Endothelial cell (in vitro differentiated cells): ENCODE data around the gene TENM4. TPM values are rescaled to one million over a fixed set of nuclear protein-coding genes. Genes with fewer than 3 reads are reported as not detected.

Experiments used
- DNase-seq: peaks from one replicate; pipeline ENCODE4 v3.0.0; 2021; ENCODE audit warnings: low spot score
- H3K27ac Mint-ChIP-seq: one replicate; pipeline ENCODE4 v1.8.0; 2021; ENCODE audit warnings: mixed read lengths, inconsistent platforms; ENCODE audit not compliant: unreplicated experiment
- H3K27me3 Mint-ChIP-seq: one replicate; pipeline ENCODE4 v1.8.0; 2021; ENCODE audit warnings: mild to moderate bottlenecking, moderate library complexity, mixed read lengths, inconsistent platforms; ENCODE audit not compliant: unreplicated experiment
- H3K36me3 Mint-ChIP-seq: one replicate; pipeline ENCODE4 v1.8.0; 2021; ENCODE audit warnings: mild to moderate bottlenecking, low read depth, mixed read lengths, inconsistent platforms; ENCODE audit not compliant: unreplicated experiment
- H3K4me1 Mint-ChIP-seq: one replicate; pipeline ENCODE4 v1.8.0; 2021; ENCODE audit warnings: mild to moderate bottlenecking, mixed read lengths, inconsistent platforms; ENCODE audit not compliant: unreplicated experiment
- H3K4me3 Mint-ChIP-seq: one replicate; pipeline ENCODE4 v1.8.0; 2021; ENCODE audit warnings: mild to moderate bottlenecking, mixed read lengths, inconsistent platforms; ENCODE audit not compliant: unreplicated experiment
- H3K9me3 Mint-ChIP-seq: one replicate; pipeline ENCODE4 v1.8.0; 2021; ENCODE audit warnings: mixed read lengths, inconsistent platforms; ENCODE audit not compliant: unreplicated experiment
- total RNA-seq: library from RNA; stranded (reverse); fragmentation: NEBNext Ultra II Directional; extraction: Animal tissue kit (Norgen Biotek cat#: 25700); gene quantifications from one replicate; pipeline ENCODE4 v1.2.1, GENCODE V29; 2021; ENCODE audit not compliant: unreplicated experiment
- TF ChIP-seq, protein P1 (sequence below): fragments of 200-600 bp; sonication (generic); IDR thresholded peaks from one replicate; pipeline ENCODE4 v1.5.0; 2021; ENCODE audit warnings: antibody characterized with exemption; ENCODE audit not compliant: unreplicated experiment

The TENM4 gene
- total RNA-seq, 1 donor from 2014 or later = 1.8 TPM

DNA sequence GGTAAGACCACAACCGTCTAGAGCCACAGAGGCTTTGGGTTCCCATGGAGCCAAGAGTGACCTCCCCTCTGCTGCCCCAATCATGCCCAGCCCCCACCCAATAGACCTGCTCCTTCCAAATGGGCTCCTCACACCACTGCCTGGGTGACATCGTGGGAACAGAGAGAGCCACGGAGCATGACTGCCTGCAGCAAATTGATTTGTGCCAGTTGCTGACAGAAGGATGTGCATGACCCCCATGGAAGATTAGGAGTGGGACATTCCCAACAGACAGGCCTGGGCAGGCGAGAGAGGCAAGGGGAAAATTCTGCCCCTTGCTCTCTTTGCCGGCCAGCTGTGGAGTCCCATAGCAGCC, 88.5 kb downstream of the TENM4 start:
- no peak overlapping the region for H3K27ac Mint-ChIP-seq

DNA sequence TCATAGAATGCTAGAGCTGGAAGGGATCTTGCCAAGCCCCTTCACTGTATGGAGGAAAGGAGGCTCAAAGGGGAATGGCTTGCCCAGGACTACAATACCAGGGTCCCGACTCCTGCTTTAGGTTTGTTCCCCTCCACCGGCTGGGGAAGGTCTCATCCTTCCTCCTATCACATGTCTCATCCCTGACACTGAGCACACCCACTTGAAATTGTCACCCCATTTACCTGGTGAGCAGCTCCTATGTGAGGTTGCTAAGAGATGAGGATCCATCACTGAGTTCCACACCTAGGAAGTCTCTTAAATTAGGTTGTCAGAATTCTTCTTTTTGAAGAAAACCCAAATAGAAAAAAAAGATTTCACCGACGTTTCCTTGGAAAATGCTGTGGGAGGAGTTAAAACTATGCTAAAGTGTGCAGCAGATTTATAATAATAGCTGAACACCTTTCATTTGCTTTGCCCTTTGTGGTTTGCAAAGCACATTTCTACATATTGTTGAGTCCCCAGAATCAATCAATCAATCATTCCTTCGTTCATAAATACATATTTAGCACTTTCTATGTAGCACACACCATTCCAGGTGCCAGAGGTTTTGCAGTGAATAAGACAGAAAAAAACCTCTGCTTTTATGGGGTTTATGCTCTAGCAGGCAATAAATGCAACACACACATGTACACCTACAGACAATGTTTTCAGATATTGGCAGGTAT, 91.7 kb downstream of the TENM4 start:
- no peak overlapping the region for H3K27ac Mint-ChIP-seq
- peaks cover 1% of the 10 kb centered on the region for H3K27me3 Mint-ChIP-seq
- no peak for DNase-seq
- no peaks in the 10 kb centered on the region for H3K36me3 Mint-ChIP-seq
- H3K4me1 Mint-ChIP-seq = no peaks in the 10 kb centered on the region
- TF ChIP-seq, protein P1, sequence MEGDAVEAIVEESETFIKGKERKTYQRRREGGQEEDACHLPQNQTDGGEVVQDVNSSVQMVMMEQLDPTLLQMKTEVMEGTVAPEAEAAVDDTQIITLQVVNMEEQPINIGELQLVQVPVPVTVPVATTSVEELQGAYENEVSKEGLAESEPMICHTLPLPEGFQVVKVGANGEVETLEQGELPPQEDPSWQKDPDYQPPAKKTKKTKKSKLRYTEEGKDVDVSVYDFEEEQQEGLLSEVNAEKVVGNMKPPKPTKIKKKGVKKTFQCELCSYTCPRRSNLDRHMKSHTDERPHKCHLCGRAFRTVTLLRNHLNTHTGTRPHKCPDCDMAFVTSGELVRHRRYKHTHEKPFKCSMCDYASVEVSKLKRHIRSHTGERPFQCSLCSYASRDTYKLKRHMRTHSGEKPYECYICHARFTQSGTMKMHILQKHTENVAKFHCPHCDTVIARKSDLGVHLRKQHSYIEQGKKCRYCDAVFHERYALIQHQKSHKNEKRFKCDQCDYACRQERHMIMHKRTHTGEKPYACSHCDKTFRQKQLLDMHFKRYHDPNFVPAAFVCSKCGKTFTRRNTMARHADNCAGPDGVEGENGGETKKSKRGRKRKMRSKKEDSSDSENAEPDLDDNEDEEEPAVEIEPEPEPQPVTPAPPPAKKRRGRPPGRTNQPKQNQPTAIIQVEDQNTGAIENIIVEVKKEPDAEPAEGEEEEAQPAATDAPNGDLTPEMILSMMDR = no peak
- H3K4me3 Mint-ChIP-seq = no peak overlapping the region
- H3K9me3 Mint-ChIP-seq = no peaks in the 10 kb centered on the region

More for the DNA sequence above, 88.5 kb downstream of the TENM4 start:
- Mint-ChIP-seq H3K4me1 (no peaks in the 10 kb centered on the region), H3K9me3 (no peaks in the 10 kb centered on the region), H3K27me3 (peaks cover 3% of the 10 kb centered on the region), H3K36me3 (no peaks in the 10 kb centered on the region), H3K4me3 (no peak overlapping the region)
- TF ChIP-seq, protein P1 = no peak
- no peak for DNase-seq

DNA sequence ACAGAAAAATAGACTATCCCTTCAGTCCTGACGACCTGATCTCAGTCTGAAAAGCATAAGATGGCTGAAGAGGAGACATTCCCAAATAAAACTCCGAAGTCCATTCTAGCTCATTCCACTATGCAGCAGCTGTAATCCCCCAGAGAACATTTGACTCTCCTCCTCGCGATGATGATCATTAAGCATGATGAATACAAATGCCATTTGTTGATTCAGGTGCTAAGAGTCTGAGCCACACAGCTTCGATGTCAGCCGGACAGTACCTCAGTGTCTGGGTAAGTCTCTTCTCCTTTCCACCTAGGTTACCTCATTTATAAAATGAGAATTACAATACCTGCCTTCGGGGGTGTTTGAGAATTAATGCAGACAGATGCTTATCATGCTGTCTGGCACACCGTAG, 94.8 kb downstream of the TENM4 start:
- TF ChIP-seq, protein P1 = no peak
- no peak overlapping the region for H3K27ac Mint-ChIP-seq
- H3K36me3 Mint-ChIP-seq = no peaks in the 10 kb centered on the region
- no peaks in the 10 kb centered on the region for H3K9me3 Mint-ChIP-seq
- DNase-seq = no peak
- H3K27me3 Mint-ChIP-seq = no peaks in the 10 kb centered on the region
- H3K4me3 Mint-ChIP-seq = no peak overlapping the region
- no peaks in the 10 kb centered on the region for H3K4me1 Mint-ChIP-seq

DNA sequence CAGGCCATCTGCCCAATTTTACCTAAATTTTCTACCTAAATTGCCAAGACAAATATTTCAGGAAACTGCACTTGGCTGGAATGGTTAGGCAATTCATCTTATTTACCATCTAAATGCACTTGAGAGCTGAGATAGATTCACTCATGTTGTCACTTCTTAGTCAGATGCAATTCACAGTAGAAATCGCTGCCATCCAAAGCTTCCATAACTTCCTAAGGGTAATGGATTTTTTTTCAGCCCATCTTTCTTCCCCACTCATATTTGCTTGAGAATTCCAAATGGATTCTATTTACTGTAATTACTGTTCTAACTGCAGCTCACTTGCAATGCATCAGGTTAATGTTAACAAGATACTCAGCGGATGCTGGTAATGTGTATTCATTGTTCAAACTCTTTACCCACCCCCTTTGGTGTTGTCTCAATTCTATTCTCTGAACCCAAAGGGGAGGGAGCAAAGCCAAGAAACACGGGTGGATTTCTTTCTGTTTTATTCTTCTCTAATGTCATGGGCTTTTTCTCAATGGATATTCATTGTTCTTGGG, 96.0 kb downstream of the TENM4 start:
- DNase-seq = no peak
- H3K27ac Mint-ChIP-seq = no peak overlapping the region
- H3K4me3 Mint-ChIP-seq = no peak overlapping the region
- H3K27me3 Mint-ChIP-seq = peaks cover 2% of the 10 kb centered on the region
- no peaks in the 10 kb centered on the region for H3K36me3 Mint-ChIP-seq
- no peaks in the 10 kb centered on the region for H3K9me3 Mint-ChIP-seq
- H3K4me1 Mint-ChIP-seq = no peaks in the 10 kb centered on the region
- TF ChIP-seq, protein P1 = no peak

DNA sequence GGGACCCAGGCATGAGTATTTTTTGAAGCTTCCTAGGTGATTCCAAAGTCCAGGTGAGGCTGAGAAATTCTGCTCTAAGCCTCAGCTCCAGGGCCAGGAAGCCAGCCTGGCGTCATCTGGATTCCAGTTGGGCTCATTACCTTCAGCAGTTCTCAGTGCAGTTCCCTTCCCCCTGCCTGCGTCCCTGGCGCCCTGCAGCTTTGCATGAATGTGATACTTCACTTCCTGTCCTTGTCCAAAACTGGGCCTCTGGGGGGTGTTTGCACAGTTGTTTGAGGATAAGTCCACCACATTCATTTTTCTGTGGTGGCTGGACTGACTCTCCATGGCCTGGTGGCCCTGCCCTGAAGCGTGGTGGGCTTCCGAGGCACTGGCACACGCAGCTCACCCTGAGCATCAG, 98.1 kb downstream of the TENM4 start:
- Mint-ChIP-seq H3K4me3 (no peak overlapping the region), H3K4me1 (no peaks in the 10 kb centered on the region), H3K27ac (no peak overlapping the region), H3K27me3 (peaks cover 4% of the 10 kb centered on the region), H3K36me3 (no peaks in the 10 kb centered on the region), H3K9me3 (no peaks in the 10 kb centered on the region)
- TF ChIP-seq, protein P1 = no peak
- DNase-seq = no peak
